ENCODE data around the gene SLC39A8.
"Not testable (repeated sequence)": the region's sequence is repeated elsewhere in the genome, so short reads cannot be mapped to it uniquely, and the experiment has no call there.

SLC39A8 gene

GRCh38 chr4:102362922-102363432 lies 17.7 kb upstream of the SLC39A8 start:
- H3K4me3 ChIP-seq (ENCODE audit: low read depth, low read length), result no peak overlapping the region
- no peak for TF ChIP-seq CTCF (IDR thresholded peaks at IDR 0.05; ENCODE audit: borderline replicate concordance, insufficient read depth, low read depth, low read length)

GRCh38 chr4:102358128-102358527 lies 12.8 kb upstream of the SLC39A8 start:
- no peak overlapping the region for H3K4me3 ChIP-seq (ENCODE audit: low read depth, low read length)
- no peak for TF ChIP-seq CTCF (IDR thresholded peaks at IDR 0.05; ENCODE audit: borderline replicate concordance, insufficient read depth, low read depth, low read length)

GRCh38 chr4:102357637-102358036 lies 12.4 kb upstream of the SLC39A8 start:
- not testable (repeated sequence) for H3K4me3 ChIP-seq (ENCODE audit: low read depth, low read length)

- no peak for TF ChIP-seq CTCF (IDR thresholded peaks at IDR 0.05; ENCODE audit: borderline replicate concordance, insufficient read depth, low read depth, low read length)
- no peak overlapping the region for H3K4me3 ChIP-seq (ENCODE audit: low read depth, low read length)
These were observed 11.4 kb upstream of the SLC39A8 start for GRCh38 chr4:102356562-102357202.

GRCh38 chr4:102355748-102356147 lies 10.5 kb upstream of the SLC39A8 start:
- no peak for TF ChIP-seq CTCF (IDR thresholded peaks at IDR 0.05; ENCODE audit: borderline replicate concordance, insufficient read depth, low read depth, low read length)
- H3K4me3 ChIP-seq (ENCODE audit: low read depth, low read length), result no peak overlapping the region

- no peak overlapping the region for H3K4me3 ChIP-seq (ENCODE audit: low read depth, low read length)
- no peak for TF ChIP-seq CTCF (IDR thresholded peaks at IDR 0.05; ENCODE audit: borderline replicate concordance, insufficient read depth, low read depth, low read length)
These were observed 9.6 kb upstream of the SLC39A8 start for GRCh38 chr4:102354671-102355454.

GRCh38 chr4:102352781-102353180 lies 7.5 kb upstream of the SLC39A8 start:
- no peak for TF ChIP-seq CTCF (IDR thresholded peaks at IDR 0.05; ENCODE audit: borderline replicate concordance, insufficient read depth, low read depth, low read length)
- H3K4me3 ChIP-seq (ENCODE audit: low read depth, low read length), result no peak overlapping the region
